ENCODE measurements around the gene UFSP1.

UFSP1 gene

GRCh38 chr7:100882785-100883526, 6.6 kb downstream of the UFSP1 start:
- DNase-seq (ENCODE audit: low read depth in 3 of 3): no peak

GRCh38 chr7:100882201-100882600, 7.3 kb downstream of the UFSP1 start:
- DNase-seq (ENCODE audit: low read depth in 3 of 3): no peak

- DNase-seq (ENCODE audit: low read depth in 3 of 3): no peak
Observed at GRCh38 chr7:100881136-100881535, 8.4 kb downstream of the UFSP1 start.

- no peak for DNase-seq (ENCODE audit: low read depth in 3 of 3)
Observed at GRCh38 chr7:100880645-100881044, 8.9 kb downstream of the UFSP1 start.

GRCh38 chr7:100879685-100880261, 9.7 kb downstream of the UFSP1 start:
- DNase-seq (ENCODE audit: low read depth in 3 of 3): no peak

GRCh38 chr7:100878685-100879084, 10.8 kb downstream of the UFSP1 start:
- DNase-seq (ENCODE audit: low read depth in 3 of 3): no peak

- DNase-seq (ENCODE audit: low read depth in 3 of 3): no peak
Observed at GRCh38 chr7:100878013-100878412, 11.5 kb downstream of the UFSP1 start.

- DNase-seq (ENCODE audit: low read depth in 3 of 3): no peak
Observed at GRCh38 chr7:100875356-100875751, 14.2 kb downstream of the UFSP1 start.

GRCh38 chr7:100874577-100875355, 14.7 kb downstream of the UFSP1 start, which contains the start of gene SRRT:
SRRT (plus strand) TSS chr7:100875103; CDS start chr7:100875591, 488 bp downstream.
- peak; percentile 97 to 98 (median 98) for DNase-seq (ENCODE audit: low read depth in 3 of 3)

- DNase-seq (ENCODE audit: low read depth in 3 of 3): no peak
Observed at GRCh38 chr7:100874300-100874576, 15.3 kb downstream of the UFSP1 start.

- DNase-seq (ENCODE audit: low read depth in 3 of 3): no peak
Observed at GRCh38 chr7:100873599-100874299, 15.8 kb downstream of the UFSP1 start.

- DNase-seq (ENCODE audit: low read depth in 3 of 3): no peak
Observed at GRCh38 chr7:100867776-100868485, 21.6 kb downstream of the UFSP1 start.

GRCh38 chr7:100867040-100867775, 22.3 kb downstream of the UFSP1 start, which contains the start of gene TRIP6:
TRIP6 (plus strand) TSS chr7:100867387; CDS start chr7:100867498, 111 bp downstream.
- peak; percentile 45 to 61 (median 55) for DNase-seq (ENCODE audit: low read depth in 3 of 3)

GRCh38 chr7:100866729-100867039, 22.8 kb downstream of the UFSP1 start:
- DNase-seq (ENCODE audit: low read depth in 3 of 3): no peak

GRCh38 chr7:100865938-100866728, 23.4 kb downstream of the UFSP1 start:
- no peak for DNase-seq (ENCODE audit: low read depth in 3 of 3)

- no peak for DNase-seq (ENCODE audit: low read depth in 3 of 3)
Observed at GRCh38 chr7:100865372-100865911, 24.1 kb downstream of the UFSP1 start.

GRCh38 chr7:100864263-100864845, 25.2 kb downstream of the UFSP1 start:
- DNase-seq (ENCODE audit: low read depth in 3 of 3): no peak

GRCh38 chr7:100863406-100863950, 26.0 kb downstream of the UFSP1 start:
- no peak for DNase-seq (ENCODE audit: low read depth in 3 of 3)

GRCh38 chr7:100861616-100861985, 27.9 kb downstream of the UFSP1 start:
- no peak for DNase-seq (ENCODE audit: low read depth in 3 of 3)
